GM19328 (cell line): ENCODE results near the gene ACACA.
"Not testable (repeated sequence)": the region's sequence is repeated elsewhere in the genome, so short reads cannot be mapped to it uniquely, and the experiment has no call there.

Experiments
- ATAC-seq: cut with Tn5 transposase; IDR thresholded peaks from one replicate; pipeline ENCODE4 v1.9.1; 2021; ENCODE audit warnings: mild to moderate bottlenecking, moderate library complexity; ENCODE audit not compliant: unreplicated experiment

The ACACA gene

DNA sequence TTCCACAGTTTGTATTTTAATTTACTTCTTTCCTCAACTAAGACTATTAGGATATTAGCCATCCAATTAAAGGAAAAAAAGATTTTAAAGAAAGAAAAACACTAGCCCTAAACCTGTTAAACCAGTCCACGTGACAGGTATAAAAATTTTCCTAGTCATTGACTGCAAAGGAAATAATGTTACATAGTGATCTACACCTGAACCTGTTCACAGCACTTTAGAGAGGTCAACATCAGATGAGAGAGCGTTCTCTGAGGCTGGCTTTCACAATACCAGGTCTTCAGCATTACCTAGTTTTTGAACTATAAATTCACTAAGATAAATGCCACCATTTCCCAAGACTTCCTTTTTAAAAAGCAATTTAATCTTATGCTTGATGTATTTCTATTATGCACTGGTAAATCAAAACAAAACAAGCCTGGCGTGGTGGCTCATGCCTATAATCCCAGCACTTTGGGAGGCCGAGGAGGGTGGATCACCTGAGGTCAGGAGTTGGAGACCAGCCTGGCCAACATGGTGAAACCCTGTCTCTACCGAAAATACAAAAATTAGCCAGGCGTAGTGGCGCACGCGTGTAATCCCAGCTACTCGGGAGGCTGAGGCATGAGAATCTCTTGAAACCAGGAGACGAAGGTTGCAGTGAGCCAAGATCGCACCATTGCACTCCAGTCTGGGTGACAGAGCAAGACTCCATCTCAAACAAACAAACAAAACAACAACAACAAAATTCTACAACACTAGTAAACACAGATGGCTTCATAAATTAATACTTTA is 49.7 kb downstream of the ACACA start:
- ATAC-seq, result not testable (repeated sequence)

DNA sequence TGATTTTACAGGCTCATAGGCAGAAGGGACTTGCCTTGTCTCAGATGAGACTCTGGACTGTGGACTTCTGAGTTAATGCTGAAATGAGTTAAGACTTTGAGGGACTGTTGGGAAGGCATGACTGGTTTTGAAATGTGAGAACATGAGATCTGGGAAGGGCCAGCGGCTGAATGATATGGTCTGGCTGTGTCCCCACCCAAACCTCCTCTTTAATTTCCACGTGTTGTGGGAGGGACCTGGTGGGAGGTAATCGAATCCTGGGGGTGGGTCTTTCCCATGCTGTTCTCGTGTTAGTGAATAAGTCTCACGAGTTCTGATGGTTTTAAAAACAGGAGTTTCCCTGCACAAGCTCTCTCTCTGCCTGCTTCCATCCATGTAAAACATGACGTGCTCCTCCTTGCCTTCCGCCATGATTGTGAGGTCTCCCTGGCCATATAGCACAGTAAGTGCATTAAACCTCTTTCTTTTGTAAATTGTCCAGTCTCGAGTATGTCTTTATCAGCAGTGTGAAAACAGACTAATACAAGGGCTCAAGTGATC is 59.7 kb downstream of the ACACA start:
- ATAC-seq, result not testable (repeated sequence)

DNA sequence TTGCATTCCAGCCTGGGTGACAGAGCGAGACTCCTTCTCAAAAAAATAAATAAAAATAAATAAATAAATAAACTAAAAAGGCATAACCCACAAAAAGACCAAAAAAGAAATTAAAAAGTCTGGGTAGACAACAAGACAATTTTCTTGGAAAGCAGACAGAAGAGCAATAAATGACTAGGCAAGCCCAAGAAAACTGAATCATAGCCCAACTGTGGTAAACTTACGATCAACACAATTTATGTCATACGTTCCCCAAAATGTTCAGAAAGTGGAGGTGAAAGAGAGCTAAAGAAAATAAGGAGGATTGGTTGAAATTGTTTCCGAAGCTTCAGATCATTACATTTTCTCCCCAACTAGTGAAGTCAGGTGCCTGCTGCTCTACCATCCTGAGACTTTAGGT is 62.1 kb downstream of the ACACA start:
- ATAC-seq, result no peak

DNA sequence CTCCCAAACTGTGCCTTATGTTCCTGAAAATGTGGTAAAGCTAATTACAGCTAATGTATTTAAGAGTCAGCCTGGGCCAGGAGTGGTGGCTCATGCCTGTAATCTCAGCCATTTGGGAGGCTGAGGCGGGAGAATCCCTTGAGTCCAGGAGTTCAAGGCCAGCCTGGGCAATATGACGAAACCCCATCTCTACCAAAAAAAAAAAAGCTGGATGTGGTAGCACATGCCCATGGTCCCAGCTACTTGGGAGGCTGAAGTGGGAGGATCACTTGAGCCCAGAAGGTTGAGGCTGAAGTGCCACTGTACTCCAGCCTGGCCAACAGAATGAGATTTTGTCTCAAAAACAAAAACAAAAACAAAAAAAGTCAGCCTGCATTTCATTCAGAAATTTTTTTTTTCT is 64.0 kb downstream of the ACACA start:
- no peak for ATAC-seq

DNA sequence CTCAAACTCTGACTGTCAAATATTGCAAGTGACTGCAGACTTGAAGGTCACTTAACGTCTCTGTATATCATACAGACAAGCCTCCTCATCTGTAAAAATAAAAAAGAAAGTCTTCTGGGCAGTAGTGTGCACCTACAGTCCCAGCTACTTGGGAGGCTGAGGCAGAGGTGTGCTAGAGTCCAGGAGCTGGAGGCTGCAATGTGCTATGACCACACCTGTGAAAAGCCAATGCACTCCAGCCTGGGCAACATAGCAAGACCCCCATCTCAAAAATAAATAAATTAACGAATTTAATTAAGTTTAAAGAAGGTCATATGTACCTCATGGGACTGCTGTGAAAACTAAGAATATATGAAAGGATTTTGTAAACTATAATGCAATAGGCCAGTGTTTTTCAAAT is 65.8 kb downstream of the ACACA start:
- no peak for ATAC-seq

DNA sequence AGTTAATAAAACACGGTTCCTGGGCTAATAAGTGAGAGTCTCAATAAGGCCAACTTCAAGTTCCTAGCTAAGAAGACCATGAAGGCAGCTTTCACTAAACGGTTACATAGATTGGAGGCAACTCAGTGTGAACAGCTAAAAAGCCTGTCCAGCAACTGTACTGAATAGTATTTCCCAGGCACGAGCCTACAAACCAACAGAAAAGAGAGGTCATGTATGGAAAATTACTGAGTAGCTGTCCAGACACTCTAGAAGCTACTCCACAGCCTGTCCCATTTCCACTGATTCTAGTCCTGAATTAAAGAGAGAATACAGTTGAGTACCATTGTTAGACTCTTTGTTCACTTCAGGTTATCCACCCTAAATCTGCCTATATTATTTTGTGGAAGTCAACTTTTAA is 67.3 kb downstream of the ACACA start:
- ATAC-seq, result no peak

DNA sequence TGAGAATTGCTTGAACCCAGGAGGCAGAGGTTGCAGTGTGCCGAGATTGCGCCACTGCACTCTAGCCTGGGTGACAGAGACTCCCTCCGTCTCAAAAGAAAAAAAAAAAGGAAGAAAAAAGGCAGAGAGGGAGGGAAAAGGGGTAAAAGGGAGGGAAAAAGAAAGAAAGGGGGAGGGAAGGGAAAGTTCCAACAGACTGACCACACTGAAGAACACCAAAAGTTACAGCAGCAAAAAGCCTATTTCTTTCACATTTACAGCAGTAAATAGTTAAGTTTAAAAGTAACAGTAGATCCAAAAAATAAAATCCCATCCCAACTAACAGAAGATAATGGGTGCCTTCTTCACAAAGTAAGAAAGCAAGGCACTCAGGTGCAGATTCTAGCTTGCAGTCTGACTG is 67.8 kb downstream of the ACACA start:
- no peak for ATAC-seq

DNA sequence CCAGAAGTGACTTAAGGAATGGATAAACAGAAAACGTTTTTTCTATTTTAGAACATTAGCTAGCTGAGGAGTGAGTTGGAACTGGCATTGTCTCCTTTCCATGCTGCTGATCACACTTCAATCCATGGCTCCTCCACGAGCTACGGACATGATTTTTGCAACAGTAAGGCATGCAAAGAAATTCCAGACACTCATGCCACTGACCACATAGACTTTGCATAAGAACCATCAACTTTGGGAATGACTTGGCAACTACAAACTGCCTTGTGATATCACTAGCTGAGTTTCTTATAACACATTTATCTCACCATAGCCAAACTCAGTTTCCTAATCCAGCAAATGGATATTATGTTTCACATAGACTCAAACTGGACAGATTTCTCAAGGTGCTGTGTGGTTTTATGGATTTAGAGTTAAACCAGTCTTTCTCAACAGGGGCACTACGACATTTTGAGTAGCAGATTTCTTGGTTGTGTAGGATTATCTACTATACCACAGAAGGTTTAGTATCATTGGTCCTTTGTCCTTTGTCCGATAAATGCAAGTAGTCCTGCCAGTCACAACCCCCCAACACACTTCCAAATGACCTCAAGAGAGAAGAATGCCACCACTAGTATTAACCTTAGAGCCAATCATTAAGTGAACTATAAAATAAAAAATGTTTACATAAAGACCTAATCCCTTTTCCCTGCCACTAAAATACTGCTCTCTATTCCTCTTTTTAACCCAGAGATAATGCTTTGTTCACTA is 79.1 kb downstream of the ACACA start:
- ATAC-seq, result no peak

DNA sequence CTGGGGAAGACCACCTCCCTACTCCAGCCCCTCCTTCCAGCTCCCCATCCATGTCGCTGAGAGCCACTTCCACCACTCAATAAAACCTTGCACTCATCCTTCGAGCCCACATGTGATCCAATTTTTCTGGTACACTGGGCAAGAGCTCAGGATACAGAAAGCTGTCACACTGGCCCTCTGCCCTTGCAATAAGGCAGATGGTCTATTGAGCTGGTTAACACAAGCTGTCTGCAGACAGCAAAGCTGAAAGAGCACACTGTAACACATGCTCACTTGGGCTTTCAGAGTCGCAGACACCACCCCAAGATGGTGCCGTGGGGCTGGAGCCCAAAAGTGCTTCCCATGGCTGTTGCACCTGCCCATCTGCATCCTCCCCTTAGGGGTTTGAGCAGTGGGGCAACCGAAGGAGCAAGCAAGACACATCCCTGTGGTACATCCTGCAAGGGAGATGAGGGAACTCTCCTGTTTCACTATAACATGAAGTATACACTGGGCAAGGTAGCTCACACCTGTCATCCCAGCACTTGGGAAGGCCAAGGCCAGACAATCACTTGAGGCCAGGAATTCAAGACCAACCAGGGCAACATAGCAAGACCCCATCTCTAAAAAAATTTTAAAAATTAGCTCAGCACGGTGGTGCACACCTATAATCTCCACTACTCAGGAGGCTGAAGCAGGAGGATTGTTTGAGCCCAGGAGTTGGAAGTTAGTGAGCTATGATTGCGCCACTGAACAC is 83.6 kb downstream of the ACACA start:
- ATAC-seq, result no peak

DNA sequence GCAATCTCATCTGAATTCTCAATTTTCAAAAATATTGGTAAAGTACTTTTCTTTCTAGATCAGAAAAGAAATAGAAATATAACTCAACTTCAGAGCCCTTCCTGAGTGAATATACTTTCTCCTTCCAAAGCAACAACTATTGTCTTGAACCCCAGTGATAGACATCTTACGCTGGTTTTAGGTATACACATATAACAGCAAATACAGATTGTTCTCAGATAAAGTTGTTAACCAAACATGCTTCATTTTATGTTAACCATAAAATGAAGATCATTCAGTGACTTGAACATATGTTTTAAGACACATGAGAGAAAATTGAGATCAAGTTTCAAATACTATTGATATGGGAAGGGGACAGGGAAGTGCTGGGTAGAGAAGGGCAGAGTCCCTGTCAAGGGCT is 84.5 kb downstream of the ACACA start:
- ATAC-seq, result no peak

DNA sequence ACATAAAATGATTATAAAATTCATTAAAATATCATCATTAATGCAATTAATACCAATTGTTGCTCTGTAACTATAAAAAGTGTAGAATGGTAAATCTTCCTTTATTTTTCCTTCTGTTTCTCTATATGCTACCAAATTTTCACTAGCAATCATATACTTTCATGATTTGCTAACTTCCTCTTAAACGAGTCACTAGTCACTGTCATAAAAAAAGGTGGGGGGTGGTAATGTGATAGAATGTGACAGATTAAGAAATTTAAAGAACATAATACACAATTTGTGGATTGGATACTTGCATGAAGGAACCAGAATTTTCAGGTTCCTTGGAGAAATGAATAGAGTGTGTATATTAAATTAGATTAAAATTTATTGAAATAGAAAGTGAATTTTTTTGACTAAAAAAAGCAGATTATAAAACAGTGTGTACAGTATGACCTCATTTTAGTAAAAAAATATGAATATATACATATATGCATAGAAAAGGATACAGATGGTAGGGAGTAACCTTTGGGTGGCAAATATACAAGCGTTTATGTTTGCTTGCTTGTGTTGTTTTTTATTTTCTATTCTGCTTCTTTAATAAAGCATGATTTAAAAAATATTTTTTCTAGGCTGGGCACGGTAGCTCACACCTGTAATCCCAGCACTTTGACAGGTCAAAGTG is 87.6 kb downstream of the ACACA start:
- no peak for ATAC-seq

DNA sequence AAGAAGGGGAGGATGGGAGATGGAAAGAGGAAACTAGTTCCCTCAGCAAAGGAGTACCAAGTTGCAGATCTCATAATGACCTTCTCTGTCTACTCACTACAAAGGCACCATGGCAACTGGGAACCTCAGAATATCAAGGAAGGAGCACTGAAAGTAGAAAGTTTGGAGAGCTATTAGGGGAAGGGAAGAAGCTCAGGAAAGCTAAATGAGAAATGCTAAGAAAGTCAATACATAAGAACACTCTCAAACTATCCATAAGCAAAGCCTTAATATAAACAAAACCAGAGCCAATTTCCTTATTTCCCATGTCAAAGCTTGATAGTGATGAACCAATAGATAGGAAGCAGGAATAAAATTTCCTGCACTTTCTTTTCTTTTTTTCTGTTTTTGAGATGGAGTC is 88.8 kb downstream of the ACACA start:
- ATAC-seq, result no peak

DNA sequence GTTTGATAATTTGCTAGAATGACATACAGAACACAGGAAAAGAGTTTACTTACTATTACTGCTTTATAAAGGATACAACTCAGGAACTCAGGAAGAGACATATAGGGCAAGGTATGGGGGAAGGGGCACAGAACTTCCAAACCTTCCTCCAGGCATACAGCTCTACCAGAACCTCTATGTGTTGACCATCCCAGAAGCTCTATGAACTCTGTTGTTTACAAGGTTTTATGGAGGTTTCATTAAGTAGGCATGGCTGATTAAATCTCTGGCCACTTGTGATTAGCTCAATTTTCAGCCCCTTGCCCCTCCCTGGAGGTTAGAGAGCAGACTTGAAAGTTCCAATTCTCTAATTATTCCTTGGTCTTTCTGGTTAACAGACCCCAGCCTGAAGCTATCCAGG is 91.0 kb downstream of the ACACA start:
- ATAC-seq, result no peak

DNA sequence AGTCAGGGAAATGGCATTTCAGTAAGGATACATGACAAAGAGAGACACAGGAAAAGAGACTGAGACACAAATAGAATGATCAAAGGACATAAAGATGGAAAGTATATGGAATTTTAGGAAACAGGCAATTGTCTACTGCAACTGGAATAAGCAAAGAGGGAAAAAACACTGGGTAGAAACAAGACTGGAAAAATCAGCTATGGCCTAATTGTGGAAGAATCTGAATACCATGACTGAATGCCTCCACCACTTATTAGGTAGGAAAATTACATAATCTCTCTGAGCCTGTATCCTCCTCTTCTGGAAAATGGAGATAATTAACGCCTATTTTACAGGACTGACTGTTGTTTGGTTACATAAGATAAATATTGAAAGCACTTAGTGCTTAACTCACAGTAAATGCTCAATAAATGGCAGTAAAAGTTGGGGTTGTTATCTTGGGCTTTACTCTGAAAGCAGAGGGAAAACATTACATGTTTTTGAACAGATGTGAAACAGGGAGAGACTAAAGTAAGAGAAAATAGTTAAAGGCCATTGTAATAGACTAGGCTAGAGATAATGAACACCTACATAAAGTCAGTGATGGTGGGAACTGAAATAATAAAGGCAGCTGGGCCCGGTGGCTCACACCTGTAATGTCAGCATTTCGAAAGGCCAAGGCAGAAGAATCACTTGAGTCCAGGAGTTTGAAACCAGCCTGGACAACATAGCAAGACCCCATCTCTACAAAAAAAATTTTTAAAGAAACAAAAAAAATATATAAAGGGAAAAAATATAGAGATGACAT is 94.3 kb downstream of the ACACA start:
- no peak for ATAC-seq

DNA sequence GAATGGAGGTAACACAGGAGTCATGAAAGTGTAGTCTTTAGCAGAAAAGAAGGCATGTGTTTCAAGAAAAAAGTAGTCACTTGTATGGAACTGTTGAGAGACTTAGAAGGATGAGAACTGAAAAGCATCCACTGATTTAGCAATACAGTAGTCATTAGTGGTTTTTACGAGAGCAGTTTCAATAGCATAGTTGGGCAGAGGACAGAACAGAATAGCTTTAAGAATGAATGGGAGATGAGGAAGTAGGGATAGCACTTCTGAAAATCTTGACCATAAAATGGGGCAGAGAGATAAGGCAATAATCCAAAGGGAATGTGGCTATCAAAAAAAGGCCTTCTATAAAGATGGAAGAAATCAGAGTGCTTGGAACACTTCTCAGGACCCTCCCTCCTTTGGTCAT is 95.7 kb downstream of the ACACA start:
- no peak for ATAC-seq

DNA sequence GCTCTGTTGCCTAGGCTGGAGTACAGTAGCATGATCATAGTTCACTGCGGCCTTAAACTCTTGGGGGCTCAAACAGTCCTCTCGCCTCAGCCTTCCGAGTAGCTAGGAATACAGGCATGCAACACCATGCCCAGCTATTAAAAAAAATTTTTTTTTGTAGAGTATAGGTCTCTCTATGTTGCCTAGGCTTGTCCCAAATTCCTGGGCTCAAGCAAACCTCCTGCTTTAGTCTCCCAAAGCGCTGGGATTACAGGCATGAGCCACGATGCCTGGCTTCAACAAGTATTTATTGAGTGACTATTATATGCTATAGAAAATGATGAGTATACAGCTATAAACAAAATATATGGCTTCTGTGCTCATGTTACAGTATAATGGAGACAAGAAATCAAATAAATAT is 97.6 kb downstream of the ACACA start:
- no peak for ATAC-seq

DNA sequence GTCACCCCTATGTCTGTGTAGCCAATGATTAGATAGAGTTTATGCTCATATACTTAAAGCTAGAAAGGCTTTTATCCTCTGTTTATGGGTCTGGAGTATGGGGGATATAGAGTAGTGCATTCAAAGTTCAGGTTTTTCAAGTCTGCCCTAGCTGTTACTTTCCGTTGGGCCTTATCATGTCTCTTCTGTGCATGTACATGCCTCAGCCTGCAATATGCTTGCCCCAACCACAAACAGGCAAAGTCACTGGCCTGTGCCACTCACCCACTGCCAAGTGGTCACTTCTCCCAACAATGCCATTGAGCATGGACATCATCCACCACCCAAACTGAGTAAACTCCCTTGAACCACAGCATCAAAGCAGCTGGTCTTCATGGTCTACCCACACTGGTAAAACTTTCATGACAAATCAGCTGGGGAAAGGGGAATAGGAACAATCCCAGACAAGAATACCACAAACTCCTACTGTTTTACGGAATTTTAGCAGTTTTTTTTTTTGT is 101.2 kb downstream of the ACACA start:
- no peak for ATAC-seq

DNA sequence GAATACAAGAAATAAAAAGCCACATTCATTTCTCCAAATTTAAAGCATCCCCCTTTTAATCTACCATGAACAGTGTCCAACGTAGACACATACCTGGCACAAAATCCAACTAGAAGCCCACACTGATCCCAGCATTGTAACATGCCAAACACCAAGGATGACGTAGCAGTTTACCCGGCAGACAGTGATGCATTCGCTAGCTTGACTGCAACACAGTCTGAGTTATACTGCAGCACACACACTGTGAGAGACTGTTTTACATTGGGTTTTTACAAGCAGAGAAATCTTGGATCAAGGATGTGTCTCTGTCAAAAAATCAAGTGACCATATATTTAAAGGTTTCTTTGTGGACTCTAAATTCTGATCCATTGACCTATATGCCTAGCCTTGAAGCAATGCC is 105.3 kb downstream of the ACACA start:
- no peak for ATAC-seq

DNA sequence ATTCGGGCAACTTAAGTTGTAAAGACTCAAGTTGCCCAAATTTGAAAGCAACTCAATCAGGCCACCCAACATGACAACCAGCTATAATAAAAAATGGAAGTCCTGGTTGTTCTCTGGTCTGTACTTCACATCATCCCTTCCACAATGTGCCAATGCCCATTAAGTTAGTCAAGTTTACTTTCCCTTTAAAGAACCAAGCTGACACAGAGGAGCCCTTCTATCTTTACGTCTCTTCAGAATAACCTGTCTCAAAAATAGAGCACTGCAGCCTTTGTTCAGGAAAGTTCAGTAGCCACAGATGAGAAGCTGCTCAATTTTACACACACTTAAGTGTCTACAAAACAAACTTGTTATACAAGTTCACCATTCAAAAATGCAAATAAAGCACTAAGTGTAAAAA is 106.0 kb downstream of the ACACA start:
- no peak for ATAC-seq
